Measurements from ENCODE around the gene ABCB1.
"Not testable (repeated sequence)": the region's sequence is repeated elsewhere in the genome, so short reads cannot be mapped to it uniquely, and the experiment has no call there.

ABCB1 gene

GRCh38 chr7:87479951-87480350 lies 120.7 kb downstream of the ABCB1 start:
- no peak overlapping the region for H3K27ac ChIP-seq (ENCODE audit: low read depth in 2 of 2, low read length in 2 of 2)
- peaks cover 0 to 3% of the 10 kb centered on the region in 2 donors for H3K27me3 ChIP-seq (ENCODE audit: control insufficient read depth in 2 of 2, insufficient read depth in 2 of 2, low read length in 2 of 2)
- no peak overlapping the region for H3K4me3 ChIP-seq (ENCODE audit: low read length in 2 of 2)
- H3K36me3 ChIP-seq (ENCODE audit: control insufficient read depth in 2 of 2, insufficient read depth in 2 of 2, low read length in 2 of 2) = no peaks in the 10 kb centered on the region
- no peaks in the 10 kb centered on the region for H3K9me3 ChIP-seq (ENCODE audit: control insufficient read depth in 2 of 2, low read length in 2 of 2)
- H3K9ac ChIP-seq (ENCODE audit: low read depth in 1 of 2, low read length in 2 of 2) = no peak overlapping the region
- H3K4me1 ChIP-seq (ENCODE audit: control insufficient read depth in 2 of 2, insufficient read depth in 2 of 2, low read length in 2 of 2) = peaks cover 3 to 4% of the 10 kb centered on the region in 2 donors

DNA sequence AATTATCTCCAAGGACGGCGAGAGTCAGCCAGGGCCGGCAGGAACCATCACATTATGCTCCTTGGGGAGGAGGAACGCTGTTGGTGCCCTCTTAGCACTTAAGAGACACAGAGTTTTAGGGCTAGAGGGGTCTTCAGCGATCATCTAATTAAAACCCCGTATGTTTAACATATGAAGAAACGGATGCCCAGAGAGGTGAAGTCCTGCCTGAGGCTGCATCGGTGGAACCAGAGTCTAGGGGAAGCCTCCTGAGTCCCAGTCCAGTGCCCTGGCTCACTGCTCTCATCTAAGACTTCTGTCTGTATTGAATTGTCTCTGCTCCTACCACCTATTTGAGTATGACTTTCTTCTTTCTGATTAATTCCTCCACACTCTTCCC lies 124.5 kb downstream of the ABCB1 start:
- Histone ChIP-seq H3K9me3 (ENCODE audit: control insufficient read depth in 2 of 2, low read length in 2 of 2) (no peaks in the 10 kb centered on the region), H3K4me1 (ENCODE audit: control insufficient read depth in 2 of 2, insufficient read depth in 2 of 2, low read length in 2 of 2) (peaks cover 7 to 9% of the 10 kb centered on the region in 2 donors), H3K36me3 (ENCODE audit: control insufficient read depth in 2 of 2, insufficient read depth in 2 of 2, low read length in 2 of 2) (no peaks in the 10 kb centered on the region), H3K27ac (ENCODE audit: low read depth in 2 of 2, low read length in 2 of 2) (no peak overlapping the region), H3K4me3 (ENCODE audit: low read length in 2 of 2) (peak overlapping the region in 1 of 2 donors; percentile 26), H3K9ac (ENCODE audit: low read depth in 1 of 2, low read length in 2 of 2) (peak overlapping the region in 1 of 2 donors; percentile 12), H3K27me3 (ENCODE audit: control insufficient read depth in 2 of 2, insufficient read depth in 2 of 2, low read length in 2 of 2) (peaks cover 0 to 3% of the 10 kb centered on the region in 2 donors)

- H3K36me3 ChIP-seq (ENCODE audit: control insufficient read depth in 2 of 2, insufficient read depth in 2 of 2, low read length in 2 of 2) = no peaks in the 10 kb centered on the region
- no peaks in the 10 kb centered on the region for H3K9me3 ChIP-seq (ENCODE audit: control insufficient read depth in 2 of 2, low read length in 2 of 2)
- H3K27me3 ChIP-seq (ENCODE audit: control insufficient read depth in 2 of 2, insufficient read depth in 2 of 2, low read length in 2 of 2) = peaks cover 0 to 3% of the 10 kb centered on the region in 2 donors
- H3K4me1 ChIP-seq (ENCODE audit: control insufficient read depth in 2 of 2, insufficient read depth in 2 of 2, low read length in 2 of 2) = peaks cover 7 to 9% of the 10 kb centered on the region in 2 donors
- peak within 1 kb of the TSS; percentile 29 to 55 for H3K9ac ChIP-seq (ENCODE audit: low read depth in 1 of 2, low read length in 2 of 2)
- H3K27ac ChIP-seq (ENCODE audit: low read depth in 2 of 2, low read length in 2 of 2) = peak within 1 kb of the TSS; percentile 2 to 48
- H3K4me3 ChIP-seq (ENCODE audit: low read length in 2 of 2) = peak within 1 kb of the TSS; percentile 62 to 72
These were observed 125.1 kb downstream of the ABCB1 start, which contains the start of gene ABCB4 for GRCh38 chr7:87475359-87476178. Gene ABCB4, minus strand, starts transcription at chr7:87475680. Its CDS starts 215 bp downstream, at chr7:87475465.

GRCh38 chr7:87474533-87475358 lies 125.9 kb downstream of the ABCB1 start:
- Histone ChIP-seq H3K4me3 (ENCODE audit: low read length in 2 of 2) (peak overlapping the region; percentile 62 to 72), H3K27ac (ENCODE audit: low read depth in 2 of 2, low read length in 2 of 2) (peak overlapping the region; percentile 2 to 48), H3K9me3 (ENCODE audit: control insufficient read depth in 2 of 2, low read length in 2 of 2) (no peaks in the 10 kb centered on the region), H3K27me3 (ENCODE audit: control insufficient read depth in 2 of 2, insufficient read depth in 2 of 2, low read length in 2 of 2) (peaks cover 0 to 3% of the 10 kb centered on the region in 2 donors), H3K36me3 (ENCODE audit: control insufficient read depth in 2 of 2, insufficient read depth in 2 of 2, low read length in 2 of 2) (no peaks in the 10 kb centered on the region), H3K9ac (ENCODE audit: low read depth in 1 of 2, low read length in 2 of 2) (peak overlapping the region; percentile 29 to 55), H3K4me1 (ENCODE audit: control insufficient read depth in 2 of 2, insufficient read depth in 2 of 2, low read length in 2 of 2) (peaks cover 7 to 9% of the 10 kb centered on the region in 2 donors)

- H3K9me3 ChIP-seq (ENCODE audit: control insufficient read depth in 2 of 2, low read length in 2 of 2) = no peaks in the 10 kb centered on the region
- H3K4me1 ChIP-seq (ENCODE audit: control insufficient read depth in 2 of 2, insufficient read depth in 2 of 2, low read length in 2 of 2) = peaks cover 7 to 9% of the 10 kb centered on the region in 2 donors
- H3K4me3 ChIP-seq (ENCODE audit: low read length in 2 of 2) = peak overlapping the region in 1 of 2 donors; percentile 72
- peak overlapping the region in 1 of 2 donors; percentile 48 for H3K27ac ChIP-seq (ENCODE audit: low read depth in 2 of 2, low read length in 2 of 2)
- no peaks in the 10 kb centered on the region for H3K36me3 ChIP-seq (ENCODE audit: control insufficient read depth in 2 of 2, insufficient read depth in 2 of 2, low read length in 2 of 2)
- no peak overlapping the region for H3K9ac ChIP-seq (ENCODE audit: low read depth in 1 of 2, low read length in 2 of 2)
- peaks cover 0 to 3% of the 10 kb centered on the region in 2 donors for H3K27me3 ChIP-seq (ENCODE audit: control insufficient read depth in 2 of 2, insufficient read depth in 2 of 2, low read length in 2 of 2)
These were observed 126.7 kb downstream of the ABCB1 start for GRCh38 chr7:87473986-87474385.

- no peak overlapping the region for H3K4me3 ChIP-seq (ENCODE audit: low read length in 2 of 2)
- H3K27me3 ChIP-seq (ENCODE audit: control insufficient read depth in 2 of 2, insufficient read depth in 2 of 2, low read length in 2 of 2) = peaks cover 0 to 3% of the 10 kb centered on the region in 2 donors
- no peak overlapping the region for H3K27ac ChIP-seq (ENCODE audit: low read depth in 2 of 2, low read length in 2 of 2)
- no peak overlapping the region for H3K9ac ChIP-seq (ENCODE audit: low read depth in 1 of 2, low read length in 2 of 2)
- no peaks in the 10 kb centered on the region for H3K36me3 ChIP-seq (ENCODE audit: control insufficient read depth in 2 of 2, insufficient read depth in 2 of 2, low read length in 2 of 2)
- H3K4me1 ChIP-seq (ENCODE audit: control insufficient read depth in 2 of 2, insufficient read depth in 2 of 2, low read length in 2 of 2) = peaks cover 7 to 9% of the 10 kb centered on the region in 2 donors
- no peaks in the 10 kb centered on the region for H3K9me3 ChIP-seq (ENCODE audit: control insufficient read depth in 2 of 2, low read length in 2 of 2)
These were observed 127.5 kb downstream of the ABCB1 start for GRCh38 chr7:87473192-87473591.

DNA sequence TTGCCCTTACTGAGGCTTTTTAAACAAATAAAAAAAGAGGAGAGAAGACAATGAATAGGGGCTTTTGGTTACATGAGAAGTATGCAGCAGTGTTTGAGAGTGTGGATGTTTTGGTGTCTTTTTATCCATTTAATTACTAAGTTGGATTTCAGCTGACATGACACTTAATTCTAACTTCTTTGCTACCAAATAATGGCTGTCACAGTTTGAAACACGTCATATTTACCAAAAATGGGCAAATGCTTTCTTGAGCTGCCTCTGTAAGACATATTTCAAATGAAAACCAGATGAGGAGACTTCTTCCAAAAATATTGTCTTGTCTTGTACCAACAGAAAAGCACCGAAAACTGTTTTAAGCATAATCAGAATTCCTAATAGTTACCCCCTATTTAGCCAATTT lies 129.2 kb downstream of the ABCB1 start:
- H3K27me3 ChIP-seq (ENCODE audit: control insufficient read depth in 2 of 2, insufficient read depth in 2 of 2, low read length in 2 of 2) = peaks cover 0 to 3% of the 10 kb centered on the region in 2 donors
- H3K9ac ChIP-seq (ENCODE audit: low read depth in 1 of 2, low read length in 2 of 2) = no peak overlapping the region
- H3K27ac ChIP-seq (ENCODE audit: low read depth in 2 of 2, low read length in 2 of 2) = no peak overlapping the region
- H3K36me3 ChIP-seq (ENCODE audit: control insufficient read depth in 2 of 2, insufficient read depth in 2 of 2, low read length in 2 of 2) = no peaks in the 10 kb centered on the region
- no peak overlapping the region for H3K4me3 ChIP-seq (ENCODE audit: low read length in 2 of 2)
- H3K4me1 ChIP-seq (ENCODE audit: control insufficient read depth in 2 of 2, insufficient read depth in 2 of 2, low read length in 2 of 2) = peaks cover 7 to 9% of the 10 kb centered on the region in 2 donors
- no peaks in the 10 kb centered on the region for H3K9me3 ChIP-seq (ENCODE audit: control insufficient read depth in 2 of 2, low read length in 2 of 2)

DNA sequence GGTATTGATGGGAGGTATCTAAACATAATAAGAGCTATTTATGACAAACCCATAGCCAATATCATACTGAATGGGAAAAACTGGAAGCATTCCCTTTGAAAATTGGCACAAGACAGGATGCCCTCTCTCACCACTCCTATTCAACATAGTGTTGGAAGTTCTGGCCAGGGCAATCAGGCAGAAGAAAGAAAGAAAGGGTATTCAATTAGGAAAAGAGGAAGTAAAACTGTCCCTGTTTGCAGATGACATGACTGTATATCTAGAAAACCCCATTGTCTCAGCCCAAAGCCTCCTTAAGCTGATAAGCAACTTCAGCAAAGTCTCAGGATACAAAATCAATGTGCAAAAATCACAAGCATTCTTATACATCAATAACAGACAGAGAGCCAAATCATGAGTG lies 131.5 kb downstream of the ABCB1 start:
- H3K9ac ChIP-seq (ENCODE audit: low read depth in 1 of 2, low read length in 2 of 2); H3K36me3 ChIP-seq (ENCODE audit: control insufficient read depth in 2 of 2, insufficient read depth in 2 of 2, low read length in 2 of 2); H3K4me1 ChIP-seq (ENCODE audit: control insufficient read depth in 2 of 2, insufficient read depth in 2 of 2, low read length in 2 of 2); H3K27ac ChIP-seq (ENCODE audit: low read depth in 2 of 2, low read length in 2 of 2); H3K4me3 ChIP-seq (ENCODE audit: low read length in 2 of 2); H3K27me3 ChIP-seq (ENCODE audit: control insufficient read depth in 2 of 2, insufficient read depth in 2 of 2, low read length in 2 of 2); H3K9me3 ChIP-seq (ENCODE audit: control insufficient read depth in 2 of 2, low read length in 2 of 2): not testable (repeated sequence)

DNA sequence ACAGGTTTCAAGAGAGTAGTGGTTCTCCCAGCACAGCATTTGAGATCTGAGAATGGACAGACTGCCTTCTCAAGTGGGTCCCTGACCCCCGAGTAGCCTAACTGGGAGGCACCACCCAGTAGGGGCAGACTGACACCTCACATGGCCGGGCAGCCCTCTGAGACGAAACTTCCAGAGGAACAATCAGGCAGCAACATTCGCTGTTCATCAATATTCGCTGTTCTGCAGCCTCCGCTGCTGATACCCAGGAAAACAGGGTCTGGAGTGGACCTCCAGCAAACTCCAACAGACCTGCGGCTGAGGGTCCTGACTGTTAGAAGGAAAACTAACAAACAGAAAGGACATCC lies 135.2 kb downstream of the ABCB1 start:
- not testable (repeated sequence) for H3K9ac ChIP-seq (ENCODE audit: low read depth in 1 of 2, low read length in 2 of 2); H3K36me3 ChIP-seq (ENCODE audit: control insufficient read depth in 2 of 2, insufficient read depth in 2 of 2, low read length in 2 of 2); H3K9me3 ChIP-seq (ENCODE audit: control insufficient read depth in 2 of 2, low read length in 2 of 2); H3K27me3 ChIP-seq (ENCODE audit: control insufficient read depth in 2 of 2, insufficient read depth in 2 of 2, low read length in 2 of 2); H3K27ac ChIP-seq (ENCODE audit: low read depth in 2 of 2, low read length in 2 of 2); H3K4me3 ChIP-seq (ENCODE audit: low read length in 2 of 2); H3K4me1 ChIP-seq (ENCODE audit: control insufficient read depth in 2 of 2, insufficient read depth in 2 of 2, low read length in 2 of 2)

All from mucosa of rectum (tissue), 2 donors.